Right lobe of liver (tissue), 4 donors: Measurements from ENCODE around the gene BSCL2.

ENCODE experiments used
- POLR2A ChIP-seq: fragments of 450-650 bp; IDR thresholded peaks from one replicate; pipeline ENCODE4 v1.6.1; 2017; ENCODE audit warnings: antibody characterized with exemption, mild to moderate bottlenecking
- TF ChIP-seq, protein P1 (sequence below), 4 donors: fragments of 200-600 bp in 3 of 4; fragments of 450-650 bp in 1 of 4; IDR thresholded peaks; one replicate each; pipeline versions ENCODE4 v1.5.1 to v1.8.0; 2016 to 2022; ENCODE audit warnings: antibody characterized with exemption in 4 of 4, mild to moderate bottlenecking in 2 of 4
- donor health status: DM: no; HTN: no; CAD: no.
- donor health status: DM: no; HTN: no; CAD: no.
- donor health status: DM: no; HTN: yes; CAD: no.

DNA sequence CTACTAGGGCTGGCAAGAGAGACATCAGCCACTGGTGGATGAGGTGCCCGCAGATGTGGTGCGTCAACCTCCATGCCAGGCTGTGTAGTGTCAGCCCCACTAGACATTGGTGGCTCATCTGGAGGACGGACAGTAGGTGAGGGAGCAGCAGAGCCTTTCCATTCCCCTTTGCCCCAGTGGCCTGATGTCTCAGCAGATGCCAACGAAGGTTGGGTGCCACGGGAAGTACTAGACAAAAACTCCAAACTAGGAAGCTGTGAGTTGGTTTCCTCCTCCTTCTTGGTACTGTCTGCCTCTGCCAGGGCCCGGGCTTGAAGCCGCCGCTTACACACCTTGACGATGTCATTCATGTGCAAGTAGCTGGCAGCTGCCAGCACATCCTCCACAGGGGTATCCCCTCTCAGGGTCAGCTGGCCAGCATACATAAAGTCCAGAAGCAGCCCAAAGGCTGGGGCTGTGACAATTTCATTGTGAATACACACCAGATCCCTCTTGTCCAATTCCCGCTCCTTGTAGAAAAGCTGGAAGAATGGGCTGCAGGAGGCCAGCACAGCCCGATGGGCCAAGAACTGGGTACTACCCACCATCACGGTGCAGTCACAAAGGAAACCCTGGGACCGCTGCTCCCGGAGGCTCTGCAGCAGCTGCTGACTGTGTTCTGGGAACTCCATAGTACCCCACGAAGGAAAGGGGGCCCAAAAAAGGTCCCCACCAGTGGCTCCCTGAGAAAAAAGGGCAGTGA is 45.9 kb upstream of the BSCL2 start:
- TF ChIP-seq, protein P1, sequence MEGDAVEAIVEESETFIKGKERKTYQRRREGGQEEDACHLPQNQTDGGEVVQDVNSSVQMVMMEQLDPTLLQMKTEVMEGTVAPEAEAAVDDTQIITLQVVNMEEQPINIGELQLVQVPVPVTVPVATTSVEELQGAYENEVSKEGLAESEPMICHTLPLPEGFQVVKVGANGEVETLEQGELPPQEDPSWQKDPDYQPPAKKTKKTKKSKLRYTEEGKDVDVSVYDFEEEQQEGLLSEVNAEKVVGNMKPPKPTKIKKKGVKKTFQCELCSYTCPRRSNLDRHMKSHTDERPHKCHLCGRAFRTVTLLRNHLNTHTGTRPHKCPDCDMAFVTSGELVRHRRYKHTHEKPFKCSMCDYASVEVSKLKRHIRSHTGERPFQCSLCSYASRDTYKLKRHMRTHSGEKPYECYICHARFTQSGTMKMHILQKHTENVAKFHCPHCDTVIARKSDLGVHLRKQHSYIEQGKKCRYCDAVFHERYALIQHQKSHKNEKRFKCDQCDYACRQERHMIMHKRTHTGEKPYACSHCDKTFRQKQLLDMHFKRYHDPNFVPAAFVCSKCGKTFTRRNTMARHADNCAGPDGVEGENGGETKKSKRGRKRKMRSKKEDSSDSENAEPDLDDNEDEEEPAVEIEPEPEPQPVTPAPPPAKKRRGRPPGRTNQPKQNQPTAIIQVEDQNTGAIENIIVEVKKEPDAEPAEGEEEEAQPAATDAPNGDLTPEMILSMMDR (IDR thresholded peaks at IDR 0.05), result no peak
- TF ChIP-seq POLR2A, result no peak
